GM21723 (cell line): Measurements from ENCODE around the gene PBRM1.

Experiments
- ATAC-seq: cut with Tn5 transposase; IDR thresholded peaks from one replicate; pipeline ENCODE4 v1.9.1; 2021; ENCODE audit warnings: mild to moderate bottlenecking, moderate library complexity; ENCODE audit not compliant: unreplicated experiment

The PBRM1 gene

DNA sequence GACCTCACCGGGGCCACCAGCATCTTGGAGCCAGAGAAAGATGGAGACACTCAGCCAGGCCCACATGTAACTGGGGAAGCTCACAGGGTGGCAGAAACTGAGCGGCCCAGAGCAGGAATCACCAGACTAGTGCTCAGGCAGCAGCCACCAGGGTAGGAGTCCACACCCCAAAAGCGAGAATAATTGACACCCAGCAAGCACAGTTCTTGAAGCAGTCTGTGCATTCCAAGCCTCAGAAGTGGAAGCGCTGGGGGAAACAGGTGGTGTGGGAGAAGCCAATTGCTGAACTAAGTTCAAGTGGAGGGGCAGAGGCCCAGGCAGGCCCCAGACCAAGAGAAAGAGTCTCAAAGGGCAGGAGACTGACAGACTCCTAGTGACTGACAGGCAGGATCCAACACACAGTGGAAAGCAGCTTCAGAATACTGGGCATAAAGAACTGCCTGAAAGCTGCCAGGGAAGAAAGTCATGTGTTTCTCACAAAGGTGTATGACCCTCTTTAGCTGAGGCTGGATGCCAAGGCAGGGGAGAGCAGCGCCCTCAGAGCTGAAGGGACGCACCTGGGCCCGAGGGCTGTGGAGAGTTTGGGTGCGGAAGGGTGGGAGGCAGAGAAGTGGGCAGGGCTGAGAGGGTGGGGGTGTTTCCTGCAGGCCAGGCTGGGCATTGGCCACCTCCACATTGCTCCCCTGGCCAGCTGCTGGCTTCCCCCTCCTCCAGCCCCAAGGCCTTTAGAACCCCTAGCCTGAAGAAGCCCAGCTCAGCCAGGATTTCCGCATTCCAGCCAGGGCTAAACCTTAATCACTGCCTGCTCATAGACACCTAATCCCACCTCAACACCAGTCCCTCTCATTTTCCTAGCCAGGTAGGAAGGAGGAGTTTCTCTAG, 159.8 kb downstream of the PBRM1 start:
- ATAC-seq, result no peak

GRCh38 chr3:52524752-52525679, 160.7 kb downstream of the PBRM1 start:
- no peak for ATAC-seq

DNA sequence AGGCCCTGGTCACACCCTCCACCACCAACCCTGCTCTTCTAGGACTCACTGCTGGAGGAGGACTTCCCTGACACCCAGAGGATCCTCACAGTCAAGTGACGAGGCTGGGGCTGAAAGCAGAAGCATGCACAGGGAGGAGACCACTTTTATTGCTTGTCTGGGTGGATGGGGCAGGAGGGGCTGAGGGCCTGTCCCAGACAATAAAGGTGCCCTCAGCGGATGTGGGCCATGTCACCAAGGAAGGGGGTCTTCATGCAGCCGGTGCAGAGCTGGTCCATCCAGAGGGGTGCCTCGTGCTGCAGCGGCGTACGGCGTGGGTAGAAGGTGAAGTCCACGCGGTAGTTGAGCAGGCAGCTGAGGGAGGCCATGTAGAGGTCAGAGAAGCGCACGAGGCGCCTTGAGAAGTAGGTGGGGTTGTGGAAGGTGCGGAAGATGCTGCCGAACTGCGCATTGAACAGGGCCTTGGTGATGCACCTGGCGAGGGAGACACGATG, 161.4 kb downstream of the PBRM1 start:
- ATAC-seq, result no peak

DNA sequence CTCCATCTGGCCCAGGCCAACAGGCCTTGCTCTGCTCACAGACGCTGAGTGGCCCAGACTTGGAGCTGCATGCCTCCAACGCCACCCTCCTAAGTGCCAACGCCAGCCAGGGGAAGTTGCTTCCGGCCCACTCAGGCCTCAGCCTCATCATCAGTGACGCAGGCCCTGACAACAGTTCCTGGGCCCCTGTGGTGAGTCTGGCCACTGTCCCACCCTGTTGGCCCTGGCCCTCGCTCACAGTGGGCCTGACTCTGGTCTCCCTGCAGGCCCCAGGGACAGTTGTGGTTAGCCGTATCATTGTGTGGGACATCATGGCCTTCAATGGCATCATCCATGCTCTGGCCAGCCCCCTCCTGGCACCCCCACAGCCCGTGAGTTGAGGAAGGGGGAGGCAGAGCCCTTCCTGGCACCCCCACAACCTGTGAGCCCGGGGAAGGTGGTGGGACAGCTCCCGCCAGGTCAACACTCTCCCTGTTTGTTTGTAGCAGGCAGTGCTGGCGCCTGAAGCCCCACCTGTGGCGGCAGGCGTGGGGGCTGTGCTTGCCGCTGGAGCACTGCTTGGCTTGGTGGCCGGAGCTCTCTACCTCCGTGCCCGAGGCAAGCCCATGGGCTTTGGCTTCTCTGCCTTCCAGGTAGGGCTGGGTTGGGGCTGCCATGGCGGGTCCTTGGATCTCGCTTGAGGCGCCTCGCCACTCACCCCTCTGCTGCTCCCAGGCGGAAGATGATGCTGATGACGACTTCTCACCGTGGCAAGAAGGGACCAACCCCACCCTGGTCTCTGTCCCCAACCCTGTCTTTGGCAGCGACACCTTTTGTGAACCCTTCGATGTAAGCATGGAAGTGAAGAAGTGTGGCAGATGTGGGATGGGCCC, 162.1 kb downstream of the PBRM1 start:
- no peak for ATAC-seq

GRCh38 chr3:52522651-52523251, 163.0 kb downstream of the PBRM1 start:
- no peak for ATAC-seq

DNA sequence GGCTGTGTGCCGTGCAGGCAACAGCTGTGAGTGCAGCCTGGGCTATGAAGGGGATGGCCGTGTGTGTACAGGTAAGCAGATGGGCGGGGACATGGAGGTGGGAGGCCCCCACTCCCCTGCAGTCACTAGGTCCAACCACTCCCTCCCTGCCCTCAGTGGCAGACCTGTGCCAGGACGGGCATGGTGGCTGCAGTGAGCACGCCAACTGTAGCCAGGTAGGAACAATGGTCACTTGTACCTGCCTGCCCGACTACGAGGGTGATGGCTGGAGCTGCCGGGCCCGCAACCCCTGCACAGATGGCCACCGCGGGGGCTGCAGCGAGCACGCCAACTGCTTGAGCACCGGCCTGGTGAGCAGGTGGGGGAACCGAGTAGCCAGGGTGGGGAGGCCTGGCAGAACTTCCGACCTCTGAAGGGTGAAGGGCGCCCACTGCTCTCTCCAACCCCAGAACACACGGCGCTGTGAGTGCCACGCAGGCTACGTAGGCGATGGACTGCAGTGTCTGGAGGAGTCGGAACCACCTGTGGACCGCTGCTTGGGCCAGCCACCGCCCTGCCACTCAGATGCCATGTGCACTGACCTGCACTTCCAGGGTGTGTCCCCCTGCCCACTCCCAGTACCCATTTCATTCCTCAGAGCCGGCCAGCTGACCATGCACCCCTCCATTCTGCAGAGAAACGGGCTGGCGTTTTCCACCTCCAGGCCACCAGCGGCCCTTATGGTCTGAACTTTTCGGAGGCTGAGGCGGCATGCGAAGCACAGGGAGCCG, 163.6 kb downstream of the PBRM1 start:
- ATAC-seq, result no peak

DNA sequence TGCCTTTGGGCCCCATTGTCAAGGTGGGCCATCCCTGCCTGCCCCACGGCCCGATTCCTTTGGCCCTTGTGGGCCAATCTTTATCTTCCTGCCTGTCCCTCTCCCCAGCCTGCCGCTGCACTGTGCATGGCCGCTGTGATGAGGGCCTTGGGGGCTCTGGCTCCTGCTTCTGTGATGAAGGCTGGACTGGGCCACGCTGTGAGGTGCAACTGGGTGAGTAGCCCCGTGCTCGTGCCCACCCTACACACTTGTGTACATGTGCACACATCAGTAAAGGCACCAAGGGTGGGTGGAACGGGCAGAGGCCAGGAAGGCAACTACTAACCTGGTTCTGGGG, 164.3 kb downstream of the PBRM1 start:
- ATAC-seq, result no peak

GRCh38 chr3:52520716-52521487, 164.8 kb downstream of the PBRM1 start:
- ATAC-seq, result no peak

DNA sequence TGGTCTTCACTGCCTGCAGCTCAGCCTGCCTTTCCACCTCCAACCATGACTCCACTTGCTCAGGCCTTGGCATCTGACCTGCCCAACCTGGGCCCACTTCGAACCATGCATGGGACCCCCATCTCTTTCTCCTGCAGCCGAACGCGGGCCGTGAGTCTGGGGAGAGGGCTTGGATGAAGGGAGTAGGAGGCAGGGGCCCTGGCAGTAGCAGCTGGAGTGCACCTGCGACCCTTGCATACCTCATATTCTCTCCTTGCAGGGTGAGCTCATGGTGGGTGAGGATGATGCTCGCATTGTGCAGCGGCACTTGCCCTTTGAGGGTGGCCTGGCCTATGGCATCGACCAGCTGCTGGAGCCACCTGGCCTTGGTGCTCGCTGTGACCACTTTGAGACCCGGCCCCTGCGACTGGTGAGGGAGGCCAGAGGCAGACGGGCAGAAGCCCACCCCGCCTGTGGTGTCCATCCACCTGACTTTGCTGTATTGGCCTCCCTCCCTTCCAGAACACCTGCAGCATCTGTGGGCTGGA, 165.5 kb downstream of the PBRM1 start:
- no peak for ATAC-seq

- no peak for ATAC-seq
These were observed 166.1 kb downstream of the PBRM1 start for GRCh38 chr3:52519445-52520140.

DNA sequence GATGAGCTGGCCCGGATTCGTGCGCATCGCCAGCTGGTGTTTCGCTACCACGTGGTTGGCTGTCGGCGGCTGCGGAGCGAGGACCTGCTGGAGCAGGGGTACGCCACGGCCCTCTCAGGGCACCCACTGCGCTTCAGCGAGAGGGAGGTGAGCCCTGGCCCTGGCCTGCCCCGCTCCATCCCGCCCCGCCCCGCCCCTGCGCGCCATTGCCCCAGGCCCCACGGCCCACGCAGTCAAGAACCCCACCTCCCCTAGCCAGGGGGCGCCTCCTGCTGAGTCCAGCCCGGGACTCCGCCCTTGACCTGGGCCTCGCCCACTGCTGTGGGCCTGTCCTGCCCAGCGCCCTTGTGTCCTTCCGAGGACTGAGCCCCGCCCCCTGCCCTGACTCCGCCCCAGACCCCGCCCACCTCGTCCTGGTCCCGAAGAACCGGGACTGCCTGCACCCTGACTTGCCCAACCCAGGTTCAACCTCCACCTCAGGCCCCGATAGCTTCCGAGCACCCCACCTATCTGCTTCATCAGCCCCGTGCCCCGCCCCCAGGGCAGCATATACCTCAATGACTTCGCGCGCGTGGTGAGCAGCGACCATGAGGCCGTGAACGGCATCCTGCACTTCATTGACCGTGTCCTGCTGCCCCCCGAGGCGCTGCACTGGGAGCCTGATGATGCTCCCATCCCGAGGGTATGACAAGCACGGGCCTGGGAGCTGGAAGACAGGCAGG, 166.8 kb downstream of the PBRM1 start:
- no peak for ATAC-seq

GRCh38 chr3:52517796-52518722, 167.7 kb downstream of the PBRM1 start:
- no peak for ATAC-seq

DNA sequence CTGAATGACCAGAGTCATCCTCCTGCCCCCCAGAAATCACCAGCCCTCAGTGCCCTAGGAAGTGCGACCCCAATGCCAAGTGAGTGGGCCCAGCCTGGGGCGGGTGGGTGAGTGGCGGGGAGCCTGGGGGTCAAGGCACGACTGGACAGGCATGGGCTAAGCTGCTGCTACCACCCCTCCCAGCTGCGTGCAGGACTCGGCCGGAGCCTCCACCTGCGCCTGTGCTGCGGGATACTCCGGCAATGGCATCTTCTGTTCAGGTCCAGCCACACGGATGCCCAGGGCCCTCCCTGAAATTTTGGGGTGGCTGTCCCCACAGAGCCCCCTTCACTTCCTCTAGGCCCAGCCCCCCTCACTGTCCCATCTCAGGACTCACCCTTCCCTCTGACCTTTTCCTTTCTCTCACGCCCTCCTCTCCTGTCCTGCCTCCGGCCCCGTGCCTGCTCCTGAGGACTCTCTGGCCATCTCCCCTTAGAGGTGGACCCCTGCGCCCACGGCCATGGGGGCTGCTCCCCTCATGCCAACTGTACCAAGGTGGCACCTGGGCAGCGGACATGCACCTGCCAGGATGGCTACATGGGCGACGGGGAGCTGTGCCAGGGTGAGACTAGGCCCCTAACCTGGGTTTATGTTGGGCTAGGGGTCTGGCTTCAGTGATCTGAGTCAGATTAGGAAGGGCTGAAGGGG, 169.1 kb downstream of the PBRM1 start:
- ATAC-seq, result no peak

- ATAC-seq, result no peak
These were observed 170.5 kb downstream of the PBRM1 start for GRCh38 chr3:52515192-52515591.

GRCh38 chr3:52514576-52514975, 171.1 kb downstream of the PBRM1 start:
- ATAC-seq, result no peak

DNA sequence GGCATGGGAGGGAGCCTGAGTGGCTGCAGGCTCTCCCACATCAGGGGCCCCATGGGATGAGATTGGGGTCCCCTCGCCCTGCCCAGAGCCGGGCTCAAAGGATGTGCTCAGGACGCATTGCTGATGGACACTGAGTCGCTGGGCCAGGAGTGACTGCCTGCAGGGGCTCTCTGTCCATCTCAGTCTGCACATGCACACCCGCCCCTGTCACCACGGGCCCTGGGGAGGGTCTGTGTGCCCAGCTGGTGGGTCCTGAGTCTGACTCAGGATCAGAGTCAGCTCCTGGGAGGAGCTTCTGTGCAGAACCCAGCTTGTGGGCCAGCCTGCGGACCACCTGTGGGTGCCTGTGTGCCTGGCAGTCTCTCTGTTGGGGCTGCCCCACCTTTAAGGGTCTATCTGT, 172.4 kb downstream of the PBRM1 start:
- no peak for ATAC-seq
